ENCODE measurements around the gene CCDC82. TPM values are rescaled to one million over a fixed set of nuclear protein-coding genes. Genes with fewer than 3 reads are reported as not detected.

Gene CCDC82
- total RNA-seq, 1 experiment from 2014 or later: 10.6 TPM

Small RNA genes within 50 kb of the gene (small RNA-seq; reads per million reads assigned to genes)
- 0 reads per million in 2 experiments for gene MIR1260B

Other genes with a start within 250 kb of the CCDC82 start
- 3.5 and 5.5 TPM in 2 replicates for gene MAML2, start 46.7 kb downstream of the CCDC82 start, total RNA-seq (2014; rRNA removed; shearing (Covaris generic))
- 4.2 and 4.9 TPM in 2 replicates for gene JRKL, start 101 bp upstream of the CCDC82 start, total RNA-seq (2014; rRNA removed; shearing (Covaris generic))

Data from SK-MEL-5 (cell line).